Measurements from ENCODE around the gene CPA5.

GRCh38 chr7:130398526-130399090 lies 54.0 kb downstream of the CPA5 start:
- TF ChIP-seq CTCF (conservative IDR thresholded peaks at IDR 0.05; ENCODE audit: low read depth, low read length) (no peak), EZH2 (IDR thresholded peaks at IDR 0.05; ENCODE audit: low read length, unreplicated experiment) (no peak), EZH2phosphoT487 (IDR thresholded peaks at IDR 0.05; ENCODE audit: borderline replicate concordance, low read length) (no peak)
